HepG2 (cell line): ENCODE data around the gene PARS2. TPM values are rescaled to one million over a fixed set of nuclear protein-coding genes. Genes with fewer than 3 reads are reported as not detected.

Experiments used
- CCAR2 ChIP-seq: fragments of 200-400 bp; formaldehyde crosslinking; optimal IDR thresholded peaks from 2 replicates; pipeline ENCODE3; 2018; ENCODE audit warnings: low read depth, mild to moderate bottlenecking, low read length, moderate library complexity
- CTCF ChIP-seq: sonication (generic); formaldehyde crosslinking; IDR thresholded peaks from 2 replicates; pipeline ENCODE4 v1.5.0; 2020; ENCODE audit warnings: mild to moderate bottlenecking, missing genetic modification reagents, moderate library complexity
- EHMT2 ChIP-seq: fragments of 200-600 bp; sonication (generic); IDR thresholded peaks from 2 replicates; pipeline ENCODE4 v1.7.0; 2017; ENCODE audit warnings: antibody characterized with exemption, low read depth, low read length, borderline replicate concordance
- HCFC1 ChIP-seq: fragments of 150-350 bp; IDR thresholded peaks from 2 replicates; pipeline ENCODE4 v1.6.1; 2014; ENCODE audit warnings: low read depth, low read length
- JDP2 ChIP-seq: sonication (generic); formaldehyde crosslinking; IDR thresholded peaks from 2 replicates; pipeline ENCODE4 v1.8.1; 2022; ENCODE audit warnings: missing genetic modification reagents, borderline replicate concordance
- MAFK ChIP-seq, 2 experiments: IDR thresholded peaks in 1 of 2; conservative IDR thresholded peaks in 1 of 2; 2 replicates each; pipeline ENCODE4 v1.6.1; 2011; ENCODE audit warnings: improper control_type of control experiment in 2 of 2, low read length in 2 of 2
- SATB2 ChIP-seq: sonication (generic); formaldehyde crosslinking; IDR thresholded peaks from 2 replicates; pipeline ENCODE4 v1.5.0; 2020; ENCODE audit warnings: missing genetic modification reagents
- SNRNP70 ChIP-seq: fragments of 200-400 bp; formaldehyde crosslinking; IDR thresholded peaks from 2 replicates; pipeline ENCODE4 v1.6.1; 2017; ENCODE audit warnings: mild to moderate bottlenecking, low read depth, low read length, moderate library complexity
- ZBTB33 ChIP-seq: sonication (generic); formaldehyde crosslinking; IDR thresholded peaks from 2 replicates; pipeline ENCODE4 v1.4.0; 2020; ENCODE audit warnings: missing genetic modification reagents
- ZFP1 ChIP-seq: IDR thresholded peaks from 2 replicates; pipeline ENCODE4 v1.6.1; 2016
- ZNF256 ChIP-seq: sonication (generic); formaldehyde crosslinking; conservative IDR thresholded peaks from 2 replicates; pipeline ENCODE4 v1.4.0; 2020; ENCODE audit warnings: missing genetic modification reagents
- ZNF329 ChIP-seq: sonication (generic); formaldehyde crosslinking; IDR thresholded peaks from 2 replicates; pipeline ENCODE4 v1.9.0; 2021; ENCODE audit warnings: low read depth, mild to moderate bottlenecking, missing genetic modification reagents
- ZNF33A ChIP-seq: sonication (generic); formaldehyde crosslinking; IDR thresholded peaks from 2 replicates; pipeline ENCODE4 v1.5.1; 2020; ENCODE audit warnings: missing genetic modification reagents, mild to moderate bottlenecking, moderate library complexity, borderline replicate concordance
- ZNF407 ChIP-seq: sonication (generic); formaldehyde crosslinking; IDR thresholded peaks from one replicate; pipeline ENCODE4 v1.5.1; 2020; ENCODE audit warnings: mild to moderate bottlenecking, missing genetic modification reagents; ENCODE audit errors: not compliant biosample characterization
- ZNF432 ChIP-seq: sonication (generic); formaldehyde crosslinking; IDR thresholded peaks from 2 replicates; pipeline ENCODE4 v1.5.0; 2020; ENCODE audit warnings: missing genetic modification reagents, mild to moderate bottlenecking, borderline replicate concordance
- ZNF616 ChIP-seq: sonication (generic); formaldehyde crosslinking; IDR thresholded peaks from 2 replicates; pipeline ENCODE4 v1.5.0; 2020; ENCODE audit warnings: low read depth, mild to moderate bottlenecking, missing genetic modification reagents
- ZNF766 ChIP-seq: sonication (generic); formaldehyde crosslinking; IDR thresholded peaks from 2 replicates; pipeline ENCODE4 v1.5.0; 2020; ENCODE audit warnings: missing genetic modification reagents, borderline replicate concordance
- polyA plus RNA-seq, 8 experiments: library from polyadenylated mRNA; depleted of rRNA in 3 of 8; stranded (reverse) in 7 of 8; unstranded in 1 of 8; fragments of >200 nt; fragmentation: Illumina TruSeq in 4 of 8; extraction: Trizol in 4 of 8; gene quantifications; 2 replicates each; pipeline versions ENCODE4 v1.2.1 to v1.2.3, GENCODE V29; 2011 to 2016; ENCODE audit warnings: low read depth in 4 of 8, missing spikeins in 1 of 8, mixed read lengths in 1 of 8; ENCODE audit not compliant: insufficient read depth in 1 of 8
- total RNA-seq, 5 experiments: library from RNA; depleted of rRNA; stranded (reverse); fragments of >200 nt; fragmentation: Illumina TruSeq; extraction: Trizol; gene quantifications; 2 replicates each; pipeline ENCODE4 v1.2.3, GENCODE V29; 2016; ENCODE audit warnings: low read depth in 1 of 5

The PARS2 gene
- total and polyA plus RNA-seq, 2 of the 13 experiments (the other 11 are each of a cell fraction or from before 2014, with no cell fraction given): 2.4 to 4.6 TPM

GRCh38 chr1:54764133-54764921 is at the start of gene PARS2 (continued):
- TF ChIP-seq CCAR2: no peak
- TF ChIP-seq MAFK (conservative IDR thresholded peaks at IDR 0.05 in 1 of 2, IDR thresholded peaks at IDR 0.05 in 1 of 2; ENCODE audit: low read length in 2 of 2): no peak
- no peak for TF ChIP-seq JDP2 (CRISPR knock-in tag)
- TF ChIP-seq ZNF616 (CRISPR knock-in tag): 0 out of 2 replicates have a peak, but pooled peaks have one; percentile 68
- no peak for TF ChIP-seq ZNF33A (CRISPR knock-in tag)
- peak; percentile 48 for TF ChIP-seq ZNF766 (CRISPR knock-in tag)
- TF ChIP-seq SATB2 (CRISPR knock-in tag): no peak
- no peak for TF ChIP-seq CTCF (CRISPR knock-in tag)
- TF ChIP-seq ZNF407 (CRISPR knock-in tag): no peak
- TF ChIP-seq ZNF256 (CRISPR knock-in tag): no peak; the same call in 1 of the 2 replicates
- no peak for TF ChIP-seq ZBTB33
- peak; percentile 57; the same call in 1 of the 2 replicates for TF ChIP-seq HCFC1
- TF ChIP-seq ZNF432 (CRISPR knock-in tag): no peak
- no peak for TF ChIP-seq SNRNP70
- TF ChIP-seq EHMT2: no peak
- TF ChIP-seq ZFP1 (CRISPR knock-in tag): no peak; the same call in 1 of the 2 replicates
- TF ChIP-seq ZNF329 (CRISPR knock-in tag): no peak
